NB4 (cell line): ENCODE data around the gene FAM241B.

Source experiments
- DNase-seq: peaks from one replicate; pipeline ENCODE4 v3.0.0; 2010; ENCODE audit warnings: low read depth
- H3K4me3 ChIP-seq: one replicate; pipeline ENCODE4 v1.5.1; 2011; ENCODE audit warnings: mild to moderate bottlenecking, low read depth, low read length, moderate library complexity
- CTCF ChIP-seq: IDR thresholded peaks from one replicate; pipeline ENCODE4 v1.5.1; 2012; ENCODE audit warnings: low read depth, low read length
- MYC ChIP-seq: IDR thresholded peaks from 2 replicates; pipeline ENCODE4 v1.6.1; 2011; ENCODE audit warnings: low read depth, low read length
- POLR2A ChIP-seq: IDR thresholded peaks from 2 replicates; pipeline ENCODE4 v1.6.1; 2011; ENCODE audit warnings: mild to moderate bottlenecking; ENCODE audit not compliant: insufficient read length; ENCODE audit errors: extremely low read depth
- TF ChIP-seq, protein P1 (sequence below): IDR thresholded peaks from 2 replicates; pipeline ENCODE4 v1.6.1; 2011; ENCODE audit warnings: low read depth, low read length

FAM241B gene

GRCh38 chr10:69620625-69621024 is 9.4 kb upstream of the FAM241B start:
- TF ChIP-seq POLR2A (no peak), CTCF (no peak), MYC (no peak)
- DNase-seq = no peak
- H3K4me3 ChIP-seq = no peak overlapping the region

DNA sequence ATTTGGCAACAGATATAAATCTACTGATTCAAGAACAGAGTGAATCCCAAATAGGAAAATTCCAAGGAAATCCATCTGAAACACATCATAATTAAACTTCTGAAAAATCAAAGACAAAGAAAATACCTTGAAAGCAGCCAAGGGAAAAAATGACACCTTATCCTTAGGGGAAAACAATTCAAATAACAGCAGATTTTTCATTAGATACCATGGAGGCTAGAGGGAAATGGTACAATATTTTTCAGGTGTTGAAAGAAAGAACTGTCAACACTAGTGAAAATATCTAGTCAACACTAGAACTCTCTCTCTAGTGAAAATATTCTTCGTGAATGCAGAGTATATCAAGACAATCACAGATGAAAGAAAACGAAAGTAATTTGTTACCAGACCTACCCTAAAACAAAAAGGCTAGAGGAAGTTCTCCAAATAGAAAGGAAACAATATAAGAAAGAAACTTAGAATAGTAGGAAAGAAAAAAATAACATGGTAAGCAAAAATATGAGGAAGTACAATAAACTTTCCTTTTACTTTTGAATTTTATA is 5.7 kb upstream of the FAM241B start:
- DNase-seq = no peak
- TF ChIP-seq MYC (no peak), POLR2A (no peak), CTCF (no peak)
- TF ChIP-seq, protein P1, sequence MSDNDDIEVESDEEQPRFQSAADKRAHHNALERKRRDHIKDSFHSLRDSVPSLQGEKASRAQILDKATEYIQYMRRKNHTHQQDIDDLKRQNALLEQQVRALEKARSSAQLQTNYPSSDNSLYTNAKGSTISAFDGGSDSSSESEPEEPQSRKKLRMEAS = no peak
- no peak overlapping the region for H3K4me3 ChIP-seq

GRCh38 chr10:69626826-69627225 is 3.2 kb upstream of the FAM241B start:
- no peak for DNase-seq
- no peak overlapping the region for H3K4me3 ChIP-seq
- TF ChIP-seq, protein P1 = no peak
- TF ChIP-seq CTCF (no peak), MYC (no peak), POLR2A (no peak)

- TF ChIP-seq, protein P1 = no peak
- TF ChIP-seq POLR2A (no peak), MYC (no peak), CTCF (no peak)
- no peak for DNase-seq
- H3K4me3 ChIP-seq = no peak overlapping the region
Observed at GRCh38 chr10:69628891-69629290, 1.2 kb upstream of the FAM241B start.

DNA sequence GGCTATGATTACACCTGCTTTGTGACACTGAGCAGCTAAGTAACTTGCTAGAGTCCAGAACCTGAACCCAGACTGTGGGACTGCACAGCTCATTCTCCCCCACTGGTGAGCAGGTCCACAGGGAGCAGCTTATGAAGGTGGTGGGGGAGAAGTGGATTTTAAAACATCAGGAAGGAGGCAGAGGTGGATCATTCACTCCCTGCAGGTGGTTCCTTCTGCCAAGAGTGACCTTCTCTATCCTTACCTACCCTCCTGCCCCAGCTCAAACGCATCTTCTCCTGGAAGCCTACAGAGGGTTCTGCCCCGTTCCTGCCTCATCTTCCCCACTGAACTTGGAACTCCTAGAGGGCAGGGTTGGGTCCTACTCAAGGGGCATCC is 539 bp upstream of the FAM241B start:
- H3K4me3 ChIP-seq = no peak overlapping the region
- TF ChIP-seq, protein P1 = no peak
- no peak for TF ChIP-seq CTCF
- no peak for TF ChIP-seq POLR2A
- no peak for TF ChIP-seq MYC
- DNase-seq = no peak

DNA sequence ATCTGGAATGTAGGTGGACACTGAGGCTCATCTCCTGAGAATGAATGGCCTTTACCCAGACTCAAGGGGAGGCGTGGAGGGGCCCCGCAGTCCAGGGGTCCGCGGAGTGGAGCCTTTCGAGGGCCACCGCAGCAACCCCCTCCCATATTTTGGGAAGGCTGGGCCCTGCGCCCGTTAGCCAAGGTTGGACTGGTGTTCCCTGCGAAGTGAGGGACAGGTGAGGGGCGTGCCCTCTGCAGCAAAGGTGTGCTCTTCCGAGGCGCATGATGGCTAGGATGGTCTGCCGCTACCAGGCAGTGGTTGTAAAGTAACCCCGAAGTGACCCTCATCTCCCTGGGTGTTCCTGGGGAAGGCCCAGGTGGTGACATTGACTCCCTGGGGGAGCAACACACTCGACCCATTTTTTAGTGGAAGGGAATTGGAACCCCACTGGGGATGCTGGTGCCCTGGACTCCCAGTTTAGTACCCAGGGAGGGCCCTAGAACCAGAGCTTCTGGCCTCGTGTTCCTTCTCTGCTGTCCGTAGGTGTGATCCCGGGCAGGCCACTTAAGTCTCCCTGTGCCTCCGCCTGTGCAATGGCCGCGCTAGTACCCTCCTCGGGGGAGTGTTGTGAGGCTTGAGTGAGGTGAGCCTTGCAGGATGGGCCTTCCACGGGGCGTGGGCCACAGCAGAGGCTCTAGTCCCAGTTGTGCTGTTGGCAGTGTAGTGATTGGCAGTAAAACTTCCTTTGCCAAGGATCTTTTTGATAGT is 779 bp downstream of the FAM241B start:
- no peak overlapping the region for H3K4me3 ChIP-seq
- no peak for DNase-seq
- no peak for TF ChIP-seq MYC
- TF ChIP-seq CTCF = no peak
- no peak for TF ChIP-seq POLR2A
- TF ChIP-seq, protein P1 = no peak
